Measurements from ENCODE around the gene SLAMF7.
"Not testable (repeated sequence)": the region's sequence is repeated elsewhere in the genome, so short reads cannot be mapped to it uniquely, and the experiment has no call there.

The SLAMF7 gene

DNA sequence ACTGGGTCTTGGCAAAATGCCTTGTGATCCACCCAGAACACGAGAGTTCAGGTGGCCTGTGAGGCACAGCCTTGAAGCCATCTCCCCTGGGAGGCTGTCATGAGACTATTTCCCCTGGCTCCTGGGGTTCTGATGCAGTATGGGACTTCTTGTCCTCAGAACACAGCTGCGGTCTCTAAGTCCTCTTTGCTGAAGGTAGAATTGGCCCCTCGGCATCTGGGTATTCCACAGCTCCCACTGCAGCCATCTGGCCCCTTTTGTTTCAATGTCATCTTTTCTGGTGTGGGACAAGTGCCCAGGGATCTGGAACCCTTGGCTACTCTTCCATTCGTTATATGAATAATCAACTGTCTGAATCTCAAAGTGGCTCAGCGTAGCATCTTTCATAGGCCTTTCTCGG is 39.9 kb downstream of the SLAMF7 start:
- DNase-seq, result no peak

DNA sequence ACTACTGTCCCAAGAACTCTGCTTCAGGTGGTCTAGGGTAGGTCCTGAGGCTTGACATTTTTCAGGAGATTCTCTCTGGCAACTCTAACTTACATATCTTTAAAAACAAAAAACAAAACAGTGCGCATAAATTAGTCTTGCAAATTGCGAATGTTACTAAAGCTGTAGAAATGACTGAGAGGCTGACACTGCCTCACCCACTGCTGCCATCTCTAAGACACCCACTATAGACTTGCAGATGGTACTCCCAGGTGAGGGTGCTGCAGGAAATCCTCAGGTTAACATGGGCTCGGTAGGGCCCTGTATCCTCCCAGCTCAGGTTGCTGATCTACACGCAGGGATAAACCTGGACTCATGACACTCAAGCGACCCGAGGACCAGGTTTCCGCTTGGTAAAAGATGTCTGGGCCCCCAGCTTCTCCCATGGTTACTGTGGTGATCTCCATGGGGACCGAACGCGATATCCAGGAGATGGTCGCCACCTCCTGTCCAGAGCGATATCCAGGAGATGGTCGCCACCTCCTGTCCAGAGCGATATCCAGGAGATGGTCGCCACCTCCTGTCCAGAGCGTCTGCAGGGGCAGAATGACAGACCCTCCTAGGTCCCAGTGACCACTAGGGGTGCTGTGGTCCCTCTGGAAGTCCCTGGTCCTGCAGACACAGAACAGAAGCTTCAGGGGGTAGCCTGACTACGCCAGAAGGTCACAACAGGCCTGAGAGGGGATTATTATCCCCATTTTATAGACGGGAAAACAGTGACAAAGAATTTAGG is 40.8 kb downstream of the SLAMF7 start:
- no peak for DNase-seq

DNA sequence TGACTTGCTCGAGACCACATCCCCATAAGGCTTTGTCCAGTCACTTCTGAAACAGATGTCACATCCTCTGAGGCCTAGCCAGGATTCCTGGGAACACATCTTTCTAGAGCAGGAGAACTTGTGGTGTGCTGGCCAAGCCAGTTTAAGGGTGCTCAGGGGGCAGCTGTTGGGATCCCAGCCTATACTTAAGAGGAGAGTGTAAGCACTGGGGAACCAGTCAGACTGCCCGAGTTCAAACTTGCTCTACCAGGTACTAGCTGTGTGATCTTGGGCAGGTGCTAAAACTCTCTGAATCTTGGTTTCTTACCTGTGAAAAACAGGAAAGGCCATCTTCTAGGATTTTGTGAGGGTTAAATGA is 41.3 kb downstream of the SLAMF7 start:
- DNase-seq, result no peak

DNA sequence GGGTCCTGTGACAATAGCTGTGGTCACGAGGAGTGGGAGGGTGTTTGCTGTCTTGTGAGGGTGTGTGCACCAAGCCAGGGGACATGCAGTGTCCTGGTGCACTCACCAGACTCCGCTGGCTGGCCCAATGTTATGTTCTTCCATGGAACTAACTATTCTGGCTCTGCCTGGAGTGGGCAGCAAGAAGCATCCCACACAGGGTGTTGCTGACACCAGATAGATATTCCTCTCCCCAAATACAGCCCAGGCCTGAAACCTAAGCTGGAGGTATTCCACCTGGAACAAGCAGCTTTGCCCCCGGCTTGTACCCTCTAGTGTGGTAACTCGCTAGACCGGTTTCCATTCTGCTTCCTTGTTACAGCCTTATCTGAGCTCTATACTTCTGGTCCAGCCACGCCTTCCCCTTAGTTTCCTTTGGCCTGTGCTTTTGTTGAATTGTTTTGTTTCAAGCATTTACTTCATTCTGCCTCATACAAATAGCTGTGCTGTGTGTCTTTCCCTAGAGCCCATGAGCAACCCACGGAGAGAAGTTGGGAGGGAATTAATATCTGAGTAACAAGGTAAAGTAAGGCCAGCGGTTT is 42.2 kb downstream of the SLAMF7 start:
- no peak for DNase-seq

DNA sequence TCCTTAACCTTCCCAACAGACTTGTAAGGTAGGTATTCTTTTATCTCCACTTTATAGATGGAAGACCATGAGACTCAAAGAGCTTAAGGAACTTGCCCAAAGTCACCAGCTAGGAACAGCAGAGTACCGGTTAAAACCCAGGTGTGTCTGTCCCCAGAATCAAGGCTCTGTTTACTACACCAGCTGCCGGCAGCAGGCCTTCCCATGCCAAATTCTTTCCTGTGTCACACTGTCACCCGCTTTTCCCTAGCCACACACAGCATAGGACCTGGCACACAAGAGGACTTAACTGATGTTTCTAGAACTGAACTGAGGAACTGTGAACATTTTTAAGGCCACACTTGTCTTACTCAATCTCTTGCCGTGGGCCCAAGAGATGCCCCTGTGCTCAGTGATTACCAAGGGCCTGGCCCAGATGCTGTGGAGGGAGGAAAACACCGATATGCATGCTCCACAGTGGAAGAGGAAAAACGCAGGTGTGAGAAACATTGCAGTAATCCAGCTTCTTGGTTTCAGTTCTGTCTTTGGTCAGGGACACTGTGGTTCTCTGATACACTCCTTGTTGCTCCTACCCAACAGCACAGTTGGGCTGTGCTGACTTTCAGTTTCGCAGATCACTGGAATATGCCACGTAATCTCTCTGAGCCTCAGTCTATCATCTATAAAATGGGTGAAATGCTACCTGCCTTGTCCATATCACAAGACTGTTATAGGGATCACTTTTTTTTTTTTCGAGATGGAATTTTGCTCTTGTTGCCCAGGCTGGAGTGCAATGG is 43.1 kb downstream of the SLAMF7 start:
- no peak for DNase-seq

DNA sequence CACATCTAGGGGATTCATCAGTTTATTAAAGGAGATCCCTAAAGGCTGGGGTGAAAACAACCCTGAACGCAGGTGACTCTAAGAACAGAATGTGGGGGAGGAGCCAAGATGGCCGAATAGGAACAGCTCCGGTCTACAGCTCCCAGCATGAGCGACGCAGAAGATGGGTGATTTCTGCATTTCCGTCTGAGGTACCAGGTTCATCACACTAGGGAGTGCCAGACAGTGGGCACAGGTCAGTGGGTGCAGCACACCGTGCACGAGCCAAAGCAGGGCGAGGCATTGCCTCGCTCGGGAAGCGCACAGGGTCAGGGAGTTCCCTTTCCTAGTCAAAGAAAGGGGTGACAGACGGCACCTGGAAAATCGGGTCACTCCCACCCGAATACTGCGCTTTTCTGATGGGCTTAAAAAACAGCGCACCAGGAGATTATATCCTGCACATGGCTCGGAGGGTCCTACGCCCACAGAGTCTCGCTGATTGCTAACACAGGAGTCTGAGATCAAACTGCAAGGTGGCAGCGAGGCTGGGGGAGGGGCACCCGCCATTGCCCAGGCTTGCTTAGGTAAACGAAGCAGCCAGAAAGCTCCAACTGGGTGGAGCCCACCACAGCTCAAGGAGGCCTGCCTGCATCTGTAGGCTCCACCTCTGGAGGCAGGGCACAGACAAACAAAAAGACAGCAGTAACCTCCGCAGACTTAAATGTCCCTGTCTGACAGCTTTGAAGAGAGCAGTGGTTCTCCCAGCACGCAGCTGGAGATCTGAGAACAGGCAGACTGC is 44.1 kb downstream of the SLAMF7 start:
- not testable (repeated sequence) for DNase-seq

DNA sequence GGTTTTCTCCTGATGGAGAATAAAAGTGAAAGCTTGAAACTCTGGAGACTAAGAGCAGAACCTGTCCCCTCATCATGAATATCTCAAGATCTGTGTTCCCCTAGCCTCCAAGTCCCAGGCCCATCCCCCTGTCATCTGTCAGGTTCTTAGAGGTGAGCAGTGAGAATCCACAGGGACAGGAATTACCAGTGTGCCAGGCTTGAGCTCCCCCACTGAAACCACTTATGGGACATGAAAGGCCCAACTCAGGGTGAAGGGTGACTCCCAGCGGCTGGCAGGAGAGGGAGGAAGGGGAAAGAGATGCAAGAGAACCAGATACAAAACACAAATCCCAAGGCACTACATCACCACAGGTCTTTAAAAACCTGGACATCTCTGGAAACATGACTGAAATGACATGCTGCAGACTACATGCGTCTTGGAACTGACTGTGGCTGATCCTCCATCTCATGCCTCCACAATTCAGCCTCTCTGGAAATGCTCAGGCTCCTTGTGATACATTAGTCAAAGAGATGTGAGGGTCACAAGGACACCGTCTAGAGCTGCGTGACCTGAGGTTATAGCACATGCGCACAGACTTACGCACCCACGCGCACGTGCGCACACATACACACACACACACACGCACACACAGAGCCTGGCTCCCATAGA is 50.1 kb downstream of the SLAMF7 start:
- no peak for DNase-seq

DNA sequence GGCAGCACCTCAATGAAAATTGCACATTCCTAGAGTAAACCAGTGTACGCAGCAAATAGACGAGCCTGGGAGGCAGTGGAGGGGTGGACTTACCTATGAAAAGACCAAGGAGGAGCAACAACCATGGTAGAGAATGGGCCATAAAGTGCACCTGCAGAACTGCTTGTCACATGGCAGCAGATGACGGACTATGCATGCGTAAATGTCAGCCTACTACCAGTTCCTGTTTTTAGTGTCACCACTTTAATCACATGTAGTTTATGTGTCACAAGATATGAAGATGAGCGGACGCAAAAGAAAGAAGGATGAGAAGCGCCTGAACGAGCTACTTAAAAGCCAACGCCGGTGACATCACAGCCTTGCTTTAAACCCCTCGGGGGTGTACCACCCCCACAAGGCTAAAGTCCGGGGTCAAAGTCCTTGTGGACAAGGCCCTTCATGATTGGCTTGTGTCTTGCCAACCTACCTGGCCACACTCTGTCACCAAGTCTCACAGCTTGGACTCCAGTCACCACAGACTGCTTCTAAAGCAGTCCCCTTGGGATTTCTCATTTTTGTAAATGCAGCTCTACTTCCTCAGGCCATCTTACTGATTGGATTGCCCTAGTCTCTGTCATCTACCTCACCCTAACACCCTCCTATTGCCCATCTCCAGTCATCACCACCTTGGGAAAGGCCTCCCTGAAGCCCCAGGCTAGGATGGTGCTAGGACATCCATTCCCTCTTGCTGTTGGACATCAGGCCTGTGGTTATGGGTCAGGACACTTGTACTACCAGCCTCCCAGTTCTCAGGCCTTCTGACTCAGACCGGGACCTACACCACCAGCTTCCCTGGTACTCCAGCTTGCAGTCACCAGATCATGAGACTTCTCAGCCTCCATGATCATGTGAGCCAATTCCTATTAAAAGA is 50.9 kb downstream of the SLAMF7 start:
- DNase-seq, result no peak

DNA sequence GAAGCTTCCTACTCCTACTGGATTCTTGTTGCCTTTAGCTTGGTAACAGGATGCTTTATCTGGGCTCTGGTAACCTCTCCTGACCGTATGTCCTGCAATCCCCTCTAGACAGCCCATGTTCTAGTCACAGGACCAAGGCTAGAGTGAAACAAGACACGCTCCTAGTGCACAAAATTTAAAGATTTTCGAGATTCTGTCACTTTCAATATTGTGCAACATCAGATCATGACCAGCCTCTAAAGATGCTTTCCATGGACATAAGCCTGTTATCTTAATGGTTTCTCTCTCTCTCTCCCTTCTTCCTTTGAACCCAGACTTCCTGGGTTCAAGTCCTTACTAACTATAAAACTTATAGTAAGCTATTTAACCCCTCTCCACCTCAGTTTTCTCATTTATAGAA is 55.3 kb downstream of the SLAMF7 start:
- no peak for DNase-seq

DNA sequence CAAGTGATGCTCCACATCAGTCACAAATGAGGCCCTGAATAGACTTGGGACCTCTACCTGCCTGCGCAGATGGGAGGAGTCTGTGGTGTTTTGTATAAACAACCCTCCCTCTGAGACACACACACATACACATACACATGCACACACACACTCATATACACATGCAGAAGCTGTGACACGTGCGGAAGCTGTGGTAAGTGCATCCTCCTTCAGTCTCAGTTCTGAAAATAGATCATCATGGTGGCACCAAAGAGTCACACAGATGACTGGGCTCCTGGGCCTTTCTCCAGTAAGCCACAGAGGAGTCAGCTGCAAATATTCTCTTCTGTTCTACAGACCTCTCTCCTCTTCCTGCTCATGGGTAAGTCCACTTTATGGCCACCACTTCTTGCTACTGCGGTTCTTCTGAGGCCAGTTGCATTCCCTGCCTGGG is 56.9 kb downstream of the SLAMF7 start, which contains the start of gene LY9:
Gene LY9 (plus strand): TSS at position 224 of the 433 bp plus-strand sequence. CDS start 14 bp downstream, at position 238.
- DNase-seq, result peak; percentile 53

DNA sequence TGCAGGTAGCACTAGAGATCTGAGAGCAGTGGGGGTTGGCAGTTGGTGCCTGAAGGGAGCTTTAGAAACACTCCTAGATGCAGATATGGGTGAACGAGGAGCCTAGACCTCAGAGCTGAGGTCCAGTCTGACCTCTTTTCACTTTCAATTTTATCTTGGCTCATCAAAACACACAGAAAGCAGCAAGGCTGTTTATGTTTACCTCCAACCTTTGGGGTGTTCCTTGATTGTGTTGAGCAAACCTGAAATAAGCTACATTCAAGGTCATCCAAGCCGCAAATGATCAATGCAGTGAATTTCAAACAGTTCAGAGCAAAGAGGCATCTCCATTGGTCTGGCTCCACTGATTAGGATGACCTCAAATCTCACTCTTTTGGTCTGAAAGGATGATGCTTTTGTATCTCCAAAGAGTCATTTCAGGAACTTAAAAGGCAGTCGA is 58.2 kb downstream of the SLAMF7 start:
- DNase-seq, result no peak

DNA sequence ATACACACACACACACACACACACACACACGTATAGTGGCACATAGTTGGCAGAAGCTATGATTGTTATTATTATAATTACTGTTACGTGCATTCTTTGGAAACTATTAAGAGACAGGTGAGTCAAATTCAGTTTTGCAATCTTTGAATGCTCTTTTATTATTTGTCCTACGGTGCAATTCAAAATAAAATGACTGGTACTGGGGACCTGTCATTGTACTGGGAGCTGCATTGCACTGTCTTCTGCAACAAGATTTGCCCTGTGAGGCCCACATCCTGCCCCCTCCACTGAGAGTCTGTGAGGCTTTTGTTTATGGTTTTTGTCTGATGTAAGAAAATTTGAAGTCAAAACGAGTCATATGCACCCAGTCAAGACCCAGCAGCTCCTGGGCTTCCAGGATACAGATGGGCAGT is 58.8 kb downstream of the SLAMF7 start:
- no peak for DNase-seq

DNA sequence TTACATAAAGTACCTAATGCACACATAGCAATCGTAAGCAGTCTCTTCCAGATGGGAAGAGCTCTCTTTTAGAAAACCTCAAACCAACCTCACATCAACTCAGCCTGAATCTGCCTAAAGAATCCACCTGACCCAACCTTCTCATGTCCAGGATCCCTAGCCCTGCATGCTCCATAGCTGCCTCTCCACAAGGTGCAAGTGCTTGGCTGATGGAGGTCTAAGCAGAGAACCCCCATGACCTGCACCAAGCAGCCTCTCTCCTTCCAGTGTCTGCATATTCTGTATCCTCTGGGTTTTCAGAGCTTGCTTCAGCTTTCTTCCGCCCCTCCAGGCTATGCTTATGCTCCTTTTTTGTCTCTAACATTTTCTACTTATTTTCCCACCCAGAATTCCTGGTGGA is 59.4 kb downstream of the SLAMF7 start:
- no peak for DNase-seq

DNA sequence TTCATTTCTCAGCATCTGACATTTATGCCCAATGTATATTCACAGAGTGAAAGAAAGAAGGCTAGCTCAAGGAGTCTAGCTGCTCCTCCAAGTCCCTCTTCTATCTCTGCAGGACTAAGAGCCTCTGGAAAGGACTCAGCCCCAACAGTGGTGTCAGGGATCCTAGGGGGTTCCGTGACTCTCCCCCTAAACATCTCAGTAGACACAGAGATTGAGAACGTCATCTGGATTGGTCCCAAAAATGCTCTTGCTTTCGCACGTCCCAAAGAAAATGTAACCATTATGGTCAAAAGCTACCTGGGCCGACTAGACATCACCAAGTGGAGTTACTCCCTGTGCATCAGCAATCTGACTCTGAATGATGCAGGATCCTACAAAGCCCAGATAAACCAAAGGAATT is 60.6 kb downstream of the SLAMF7 start:
- no peak for DNase-seq

DNA sequence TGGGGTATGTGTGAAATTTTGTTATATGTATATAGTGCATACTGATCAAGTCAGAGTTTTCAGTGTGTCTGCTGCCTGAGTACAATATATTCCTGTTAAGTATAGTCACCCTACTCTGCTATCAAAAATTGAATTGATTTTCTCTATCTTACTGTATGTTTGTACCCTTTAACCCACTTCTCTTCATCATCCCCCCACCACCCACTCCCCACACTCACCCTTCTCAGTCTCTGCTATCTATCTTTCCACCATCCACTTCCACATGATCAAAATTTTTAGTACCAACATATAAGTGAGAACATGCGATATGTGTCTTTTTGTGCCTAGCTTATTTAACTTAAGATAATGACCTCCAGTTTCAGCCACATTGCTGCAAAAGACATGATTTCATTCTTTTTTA is 61.1 kb downstream of the SLAMF7 start:
- DNase-seq, result no peak

DNA sequence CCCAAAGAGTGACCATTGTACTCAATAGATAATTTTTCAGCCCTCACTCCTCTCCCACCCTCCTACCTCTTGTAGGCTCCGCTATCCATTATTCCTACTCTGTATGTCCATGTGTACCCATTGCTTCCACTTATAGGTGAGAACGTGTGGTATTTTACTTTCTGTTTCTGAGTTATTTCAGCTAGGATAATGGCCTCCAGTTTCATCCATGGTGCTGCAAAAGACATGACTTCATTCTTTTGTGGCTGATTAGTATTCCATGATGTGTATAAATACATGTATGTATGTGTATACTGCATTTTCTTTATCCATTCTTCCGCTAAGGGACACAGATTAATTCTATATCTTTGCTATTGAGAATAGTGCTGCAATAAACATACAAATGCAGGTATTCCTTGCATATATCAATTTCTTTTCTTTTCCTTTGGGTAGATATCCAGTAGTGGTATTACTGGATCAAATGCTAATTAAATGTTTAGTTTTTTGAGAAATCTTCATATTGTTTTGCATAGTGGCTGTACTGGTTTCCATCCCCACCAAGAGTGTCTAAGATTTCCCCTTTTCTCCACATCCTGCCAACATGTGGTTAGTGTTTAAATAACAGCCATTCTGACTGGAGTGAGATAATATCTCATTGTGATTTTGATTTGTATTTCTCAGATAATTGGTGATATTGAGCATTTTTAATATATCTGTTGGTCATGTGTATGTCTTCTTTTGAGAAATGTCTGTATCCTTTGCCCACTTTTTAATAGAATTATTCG is 61.8 kb downstream of the SLAMF7 start:
- no peak for DNase-seq

DNA sequence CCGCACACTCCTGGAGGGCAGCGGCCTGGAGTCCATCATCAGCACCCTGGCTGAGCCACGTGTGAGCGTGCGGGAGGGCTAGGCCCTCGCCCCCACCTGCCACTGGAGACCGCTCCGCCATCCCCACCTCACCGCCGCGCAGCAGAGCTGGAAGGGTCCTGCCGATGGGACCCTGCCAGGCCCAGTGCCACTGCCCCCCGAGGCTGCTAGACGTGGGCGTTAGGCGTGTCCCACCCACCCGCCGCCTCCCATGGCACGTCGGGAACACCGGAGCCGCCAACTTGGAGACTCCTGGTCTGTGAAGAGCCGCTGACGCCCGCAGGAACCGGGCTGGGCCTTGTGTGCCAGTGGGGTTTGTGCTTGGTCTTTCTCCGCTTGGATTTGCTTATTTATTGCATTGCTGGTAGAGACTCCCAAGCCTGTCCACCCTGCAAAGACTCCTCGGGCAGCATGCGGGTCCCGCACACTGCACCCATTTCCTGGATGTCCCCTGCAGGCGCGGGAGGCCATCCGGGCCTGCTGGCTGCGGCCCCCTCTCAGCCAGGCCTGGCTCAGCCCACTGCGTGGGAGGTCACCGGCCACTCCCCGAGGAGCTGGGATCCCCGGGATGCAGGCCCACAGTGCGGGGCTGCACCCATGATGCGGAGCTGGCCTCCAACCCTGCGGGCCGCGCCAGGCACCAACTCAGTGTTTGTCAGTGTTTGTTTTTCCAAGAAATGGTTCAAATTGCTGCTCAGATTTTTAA is 63.0 kb downstream of the SLAMF7 start:
- no peak for DNase-seq

Measured in activated CD4-positive, CD25-positive, alpha-beta regulatory T cell treated with anti-CD3 and anti-CD28 coated beads, Interleukin-2, amount 50 U/mL, for 72 hours (primary cell).